ENCODE data around the gene NTM. TPM values are rescaled to one million over a fixed set of nuclear protein-coding genes. Genes with fewer than 3 reads are reported as not detected.

NTM gene
- total RNA-seq, 1 experiment from 2014 or later, result 16.4 TPM

DNA sequence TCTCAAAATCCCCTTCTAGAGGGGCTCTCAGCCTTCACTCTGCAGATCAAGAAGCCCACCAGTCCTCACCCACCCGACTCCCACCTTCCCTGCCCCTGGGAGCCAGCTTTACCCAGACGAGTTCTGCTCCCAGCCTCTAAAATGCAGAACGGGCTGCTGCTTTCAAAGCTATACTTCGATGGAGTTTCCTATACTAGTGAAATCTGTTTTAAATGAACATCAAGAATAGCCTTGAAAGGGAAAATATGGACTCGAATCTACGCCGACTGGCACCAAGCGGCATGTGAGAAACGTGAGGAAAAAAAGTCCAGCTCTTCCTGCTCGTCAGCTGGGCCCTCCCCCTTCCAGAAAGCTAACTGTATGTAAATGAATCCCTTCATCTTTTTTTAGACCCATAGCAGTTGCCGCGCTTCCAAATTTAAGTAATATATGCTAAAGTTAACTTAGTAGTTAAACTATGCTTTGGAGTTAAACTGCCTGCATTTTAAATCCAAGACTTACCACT is 211.7 kb downstream of the NTM start:
- Mint-ChIP-seq H3K27me3 (ENCODE audit: low read depth) (no peaks in the 10 kb centered on the region), H3K4me1 (peaks cover 43% of the 10 kb centered on the region), H3K9me3 (no peaks in the 10 kb centered on the region), H3K36me3 (no peaks in the 10 kb centered on the region), H3K4me3 (no peak overlapping the region), H3K27ac (no peak overlapping the region)
- TF ChIP-seq, protein P1, sequence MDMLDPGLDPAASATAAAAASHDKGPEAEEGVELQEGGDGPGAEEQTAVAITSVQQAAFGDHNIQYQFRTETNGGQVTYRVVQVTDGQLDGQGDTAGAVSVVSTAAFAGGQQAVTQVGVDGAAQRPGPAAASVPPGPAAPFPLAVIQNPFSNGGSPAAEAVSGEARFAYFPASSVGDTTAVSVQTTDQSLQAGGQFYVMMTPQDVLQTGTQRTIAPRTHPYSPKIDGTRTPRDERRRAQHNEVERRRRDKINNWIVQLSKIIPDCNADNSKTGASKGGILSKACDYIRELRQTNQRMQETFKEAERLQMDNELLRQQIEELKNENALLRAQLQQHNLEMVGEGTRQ (CRISPR knock-in tag; IDR thresholded peaks at IDR 0.05), result no peak
- TF ChIP-seq ZNF121 (CRISPR knock-in tag; IDR thresholded peaks at IDR 0.05) (no peak), GRHL2 (CRISPR knock-in tag; IDR thresholded peaks at IDR 0.05; ENCODE audit: insufficient replicate concordance, severe bottlenecking) (no peak), ZNF671 (CRISPR knock-in tag; IDR thresholded peaks at IDR 0.05) (no peak), SOX15 (CRISPR knock-in tag; IDR thresholded peaks at IDR 0.05) (no peak), FOXK1 (CRISPR knock-in tag; IDR thresholded peaks at IDR 0.05) (no peak), SP1 (CRISPR knock-in tag; conservative IDR thresholded peaks at IDR 0.05) (no peak)
- TF ChIP-seq, protein P2, sequence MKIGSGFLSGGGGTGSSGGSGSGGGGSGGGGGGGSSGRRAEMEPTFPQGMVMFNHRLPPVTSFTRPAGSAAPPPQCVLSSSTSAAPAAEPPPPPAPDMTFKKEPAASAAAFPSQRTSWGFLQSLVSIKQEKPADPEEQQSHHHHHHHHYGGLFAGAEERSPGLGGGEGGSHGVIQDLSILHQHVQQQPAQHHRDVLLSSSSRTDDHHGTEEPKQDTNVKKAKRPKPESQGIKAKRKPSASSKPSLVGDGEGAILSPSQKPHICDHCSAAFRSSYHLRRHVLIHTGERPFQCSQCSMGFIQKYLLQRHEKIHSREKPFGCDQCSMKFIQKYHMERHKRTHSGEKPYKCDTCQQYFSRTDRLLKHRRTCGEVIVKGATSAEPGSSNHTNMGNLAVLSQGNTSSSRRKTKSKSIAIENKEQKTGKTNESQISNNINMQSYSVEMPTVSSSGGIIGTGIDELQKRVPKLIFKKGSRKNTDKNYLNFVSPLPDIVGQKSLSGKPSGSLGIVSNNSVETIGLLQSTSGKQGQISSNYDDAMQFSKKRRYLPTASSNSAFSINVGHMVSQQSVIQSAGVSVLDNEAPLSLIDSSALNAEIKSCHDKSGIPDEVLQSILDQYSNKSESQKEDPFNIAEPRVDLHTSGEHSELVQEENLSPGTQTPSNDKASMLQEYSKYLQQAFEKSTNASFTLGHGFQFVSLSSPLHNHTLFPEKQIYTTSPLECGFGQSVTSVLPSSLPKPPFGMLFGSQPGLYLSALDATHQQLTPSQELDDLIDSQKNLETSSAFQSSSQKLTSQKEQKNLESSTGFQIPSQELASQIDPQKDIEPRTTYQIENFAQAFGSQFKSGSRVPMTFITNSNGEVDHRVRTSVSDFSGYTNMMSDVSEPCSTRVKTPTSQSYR (CRISPR knock-in tag; IDR thresholded peaks at IDR 0.05), result no peak
- TF ChIP-seq, protein P3, sequence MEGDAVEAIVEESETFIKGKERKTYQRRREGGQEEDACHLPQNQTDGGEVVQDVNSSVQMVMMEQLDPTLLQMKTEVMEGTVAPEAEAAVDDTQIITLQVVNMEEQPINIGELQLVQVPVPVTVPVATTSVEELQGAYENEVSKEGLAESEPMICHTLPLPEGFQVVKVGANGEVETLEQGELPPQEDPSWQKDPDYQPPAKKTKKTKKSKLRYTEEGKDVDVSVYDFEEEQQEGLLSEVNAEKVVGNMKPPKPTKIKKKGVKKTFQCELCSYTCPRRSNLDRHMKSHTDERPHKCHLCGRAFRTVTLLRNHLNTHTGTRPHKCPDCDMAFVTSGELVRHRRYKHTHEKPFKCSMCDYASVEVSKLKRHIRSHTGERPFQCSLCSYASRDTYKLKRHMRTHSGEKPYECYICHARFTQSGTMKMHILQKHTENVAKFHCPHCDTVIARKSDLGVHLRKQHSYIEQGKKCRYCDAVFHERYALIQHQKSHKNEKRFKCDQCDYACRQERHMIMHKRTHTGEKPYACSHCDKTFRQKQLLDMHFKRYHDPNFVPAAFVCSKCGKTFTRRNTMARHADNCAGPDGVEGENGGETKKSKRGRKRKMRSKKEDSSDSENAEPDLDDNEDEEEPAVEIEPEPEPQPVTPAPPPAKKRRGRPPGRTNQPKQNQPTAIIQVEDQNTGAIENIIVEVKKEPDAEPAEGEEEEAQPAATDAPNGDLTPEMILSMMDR (IDR thresholded peaks at IDR 0.05), result no peak
- DNase-seq (ENCODE audit: low spot score) (no peak), ATAC-seq (no peak)
- CTCF ChIA-PET, result interaction anchor here (1.0 to 5.3 kb wide), 6 partner anchors 11 to 557 kb away, joined by 3 to 114 read pairs (median 17); no protein-coding TSS in a partner anchor
- POLR2A ChIA-PET, result no interaction called here

DNA sequence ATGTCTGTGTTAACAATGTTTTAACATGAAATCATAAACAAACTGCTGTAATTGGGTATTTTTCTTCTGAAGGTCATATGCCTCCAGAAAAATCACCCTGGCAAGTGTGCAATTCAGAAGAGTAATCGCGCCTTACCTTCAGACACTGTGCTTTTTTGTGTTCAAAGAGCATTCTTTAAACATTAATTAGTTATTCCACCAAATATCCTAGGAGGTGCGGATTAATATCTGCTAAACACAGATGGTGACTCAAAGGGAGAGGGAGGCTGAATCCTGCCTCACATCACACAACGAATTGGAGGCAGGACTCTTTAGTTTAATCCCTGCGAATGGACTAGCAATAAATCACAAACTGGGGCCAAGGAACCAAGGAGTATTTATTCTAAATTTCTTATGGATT is 213.0 kb downstream of the NTM start:
- DNase-seq (ENCODE audit: low spot score) (no peak), ATAC-seq (no peak)
- peaks cover 46% of the 10 kb centered on the region for H3K4me1 Mint-ChIP-seq
- no peak for TF ChIP-seq ZNF671 (CRISPR knock-in tag; IDR thresholded peaks at IDR 0.05)
- no peak for TF ChIP-seq ZNF263 (CRISPR knock-in tag; IDR thresholded peaks at IDR 0.05; ENCODE audit: low read depth)
- TF ChIP-seq, protein P4, sequence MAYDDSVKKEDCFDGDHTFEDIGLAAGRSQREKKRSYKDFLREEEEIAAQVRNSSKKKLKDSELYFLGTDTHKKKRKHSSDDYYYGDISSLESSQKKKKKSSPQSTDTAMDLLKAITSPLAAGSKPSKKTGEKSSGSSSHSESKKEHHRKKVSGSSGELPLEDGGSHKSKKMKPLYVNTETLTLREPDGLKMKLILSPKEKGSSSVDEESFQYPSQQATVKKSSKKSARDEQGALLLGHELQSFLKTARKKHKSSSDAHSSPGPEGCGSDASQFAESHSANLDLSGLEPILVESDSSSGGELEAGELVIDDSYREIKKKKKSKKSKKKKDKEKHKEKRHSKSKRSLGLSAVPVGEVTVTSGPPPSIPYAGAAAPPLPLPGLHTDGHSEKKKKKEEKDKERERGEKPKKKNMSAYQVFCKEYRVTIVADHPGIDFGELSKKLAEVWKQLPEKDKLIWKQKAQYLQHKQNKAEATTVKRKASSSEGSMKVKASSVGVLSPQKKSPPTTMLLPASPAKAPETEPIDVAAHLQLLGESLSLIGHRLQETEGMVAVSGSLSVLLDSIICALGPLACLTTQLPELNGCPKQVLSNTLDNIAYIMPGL (CRISPR knock-in tag; IDR thresholded peaks at IDR 0.05), result no peak
- TF ChIP-seq, protein P5, sequence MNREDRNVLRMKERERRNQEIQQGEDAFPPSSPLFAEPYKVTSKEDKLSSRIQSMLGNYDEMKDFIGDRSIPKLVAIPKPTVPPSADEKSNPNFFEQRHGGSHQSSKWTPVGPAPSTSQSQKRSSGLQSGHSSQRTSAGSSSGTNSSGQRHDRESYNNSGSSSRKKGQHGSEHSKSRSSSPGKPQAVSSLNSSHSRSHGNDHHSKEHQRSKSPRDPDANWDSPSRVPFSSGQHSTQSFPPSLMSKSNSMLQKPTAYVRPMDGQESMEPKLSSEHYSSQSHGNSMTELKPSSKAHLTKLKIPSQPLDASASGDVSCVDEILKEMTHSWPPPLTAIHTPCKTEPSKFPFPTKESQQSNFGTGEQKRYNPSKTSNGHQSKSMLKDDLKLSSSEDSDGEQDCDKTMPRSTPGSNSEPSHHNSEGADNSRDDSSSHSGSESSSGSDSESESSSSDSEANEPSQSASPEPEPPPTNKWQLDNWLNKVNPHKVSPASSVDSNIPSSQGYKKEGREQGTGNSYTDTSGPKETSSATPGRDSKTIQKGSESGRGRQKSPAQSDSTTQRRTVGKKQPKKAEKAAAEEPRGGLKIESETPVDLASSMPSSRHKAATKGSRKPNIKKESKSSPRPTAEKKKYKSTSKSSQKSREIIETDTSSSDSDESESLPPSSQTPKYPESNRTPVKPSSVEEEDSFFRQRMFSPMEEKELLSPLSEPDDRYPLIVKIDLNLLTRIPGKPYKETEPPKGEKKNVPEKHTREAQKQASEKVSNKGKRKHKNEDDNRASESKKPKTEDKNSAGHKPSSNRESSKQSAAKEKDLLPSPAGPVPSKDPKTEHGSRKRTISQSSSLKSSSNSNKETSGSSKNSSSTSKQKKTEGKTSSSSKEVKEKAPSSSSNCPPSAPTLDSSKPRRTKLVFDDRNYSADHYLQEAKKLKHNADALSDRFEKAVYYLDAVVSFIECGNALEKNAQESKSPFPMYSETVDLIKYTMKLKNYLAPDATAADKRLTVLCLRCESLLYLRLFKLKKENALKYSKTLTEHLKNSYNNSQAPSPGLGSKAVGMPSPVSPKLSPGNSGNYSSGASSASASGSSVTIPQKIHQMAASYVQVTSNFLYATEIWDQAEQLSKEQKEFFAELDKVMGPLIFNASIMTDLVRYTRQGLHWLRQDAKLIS (CRISPR knock-in tag; IDR thresholded peaks at IDR 0.05; ENCODE audit: borderline replicate concordance), result no peak
- TF ChIP-seq ZNF423 (CRISPR knock-in tag; IDR thresholded peaks at IDR 0.05), result no peak
- no peak for TF ChIP-seq NR3C1 (CRISPR knock-in tag; conservative IDR thresholded peaks at IDR 0.05; ENCODE audit: low read depth)
- no peak for TF ChIP-seq SMAD3 (CRISPR knock-in tag; IDR thresholded peaks at IDR 0.05; ENCODE audit: borderline replicate concordance)
- TF ChIP-seq, protein P6, sequence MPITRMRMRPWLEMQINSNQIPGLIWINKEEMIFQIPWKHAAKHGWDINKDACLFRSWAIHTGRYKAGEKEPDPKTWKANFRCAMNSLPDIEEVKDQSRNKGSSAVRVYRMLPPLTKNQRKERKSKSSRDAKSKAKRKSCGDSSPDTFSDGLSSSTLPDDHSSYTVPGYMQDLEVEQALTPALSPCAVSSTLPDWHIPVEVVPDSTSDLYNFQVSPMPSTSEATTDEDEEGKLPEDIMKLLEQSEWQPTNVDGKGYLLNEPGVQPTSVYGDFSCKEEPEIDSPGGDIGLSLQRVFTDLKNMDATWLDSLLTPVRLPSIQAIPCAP (CRISPR knock-in tag; IDR thresholded peaks at IDR 0.05), result no peak
- TF ChIP-seq NR2C2 (CRISPR knock-in tag; IDR thresholded peaks at IDR 0.05), result no peak
- no peak for TF ChIP-seq ZNF121 (CRISPR knock-in tag; IDR thresholded peaks at IDR 0.05)
- no peaks in the 10 kb centered on the region for H3K27me3 Mint-ChIP-seq (ENCODE audit: low read depth)
- H3K27ac Mint-ChIP-seq, result no peak overlapping the region
- POLR2A ChIA-PET, result no interaction called here
- H3K4me3 Mint-ChIP-seq, result no peak overlapping the region
- CTCF ChIA-PET, result interaction anchor here (1.4 to 5.3 kb wide), 3 partner anchors 86 to 519 kb away, joined by 3 to 68 read pairs (median 45); no protein-coding TSS in a partner anchor
- H3K36me3 Mint-ChIP-seq, result no peaks in the 10 kb centered on the region
- H3K9me3 Mint-ChIP-seq, result peaks cover 6% of the 10 kb centered on the region
